Calu3 (cell line): ENCODE data around the gene LMAN1L. TPM values are rescaled to one million over a fixed set of nuclear protein-coding genes. Genes with fewer than 3 reads are reported as not detected.
A peak's percentile ranks its signal among the peaks of the same experiment; 100 is the strongest.

Source experiments
- Bru-seq: library from RNA; stranded (reverse); fragments of 400-500 nt; gene quantifications from one replicate; lab custom pipeline; 2021; lab: Mats Ljungman, UMichigan
- BruChase-seq, 2 experiments: library from RNA; stranded (reverse); fragments of 400-500 nt; gene quantifications; one replicate each; lab custom pipeline; 2021; lab: Mats Ljungman, UMichigan
- BruUV-seq: library from RNA; stranded (reverse); fragments of 400-500 nt; replicated peaks from 2 replicates; lab custom pipeline; 2021; lab: Mats Ljungman, UMichigan
- CTCF ChIA-PET: fragments of 300-600 bp; sonication (Branson Sonifier 250); formaldehyde crosslinking; loops from one replicate; lab custom pipeline; 2022; ENCODE audit warnings: antibody characterized with exemption; lab: Charles Lee
- DNase-seq: peaks from one replicate; pipeline ENCODE4 v3.0.0; 2022
- H3K27ac Mint-ChIP-seq: one replicate; pipeline ENCODE4 v1.8.0; 2022; ENCODE audit warnings: mixed read lengths; ENCODE audit not compliant: unreplicated experiment
- H3K27me3 Mint-ChIP-seq: one replicate; pipeline ENCODE4 v1.8.0; 2022; ENCODE audit warnings: mixed read lengths; ENCODE audit not compliant: unreplicated experiment
- H3K36me3 Mint-ChIP-seq: one replicate; pipeline ENCODE4 v1.8.0; 2022; ENCODE audit warnings: mild to moderate bottlenecking, moderate library complexity, mixed read lengths; ENCODE audit not compliant: insufficient read depth, unreplicated experiment
- H3K4me1 Mint-ChIP-seq: one replicate; pipeline ENCODE4 v1.8.0; 2022; ENCODE audit warnings: mild to moderate bottlenecking, low read depth, mixed read lengths; ENCODE audit not compliant: unreplicated experiment
- H3K4me3 Mint-ChIP-seq: one replicate; pipeline ENCODE4 v1.8.0; 2022; ENCODE audit warnings: mild to moderate bottlenecking, low read depth, moderate library complexity, mixed read lengths; ENCODE audit not compliant: unreplicated experiment
- H3K9me3 Mint-ChIP-seq: one replicate; pipeline ENCODE4 v1.8.0; 2022; ENCODE audit warnings: low read depth, mixed read lengths; ENCODE audit not compliant: unreplicated experiment
- intact Hi-C: fragments of 100-400 bp; cut with micrococcal nuclease; formaldehyde crosslinking; loops from one replicate; pipeline ENCODE4 v1.10.0; 2022; ENCODE audit not compliant: unreplicated experiment
- long read RNA-seq: library from polyadenylated mRNA; stranded (forward); transcript quantifications from one replicate; pipeline ENCODE4 v2.0.0, GENCODE V29; 2022
- total RNA-seq: library from RNA; stranded (reverse); gene quantifications from 2 replicates; pipeline ENCODE4 v1.2.3, GENCODE V29; 2022
- TF ChIP-seq, protein P1 (sequence below): fragments of 200-600 bp; IDR thresholded peaks from one replicate; pipeline ENCODE4 v1.8.0; 2022; ENCODE audit warnings: antibody characterized with exemption; ENCODE audit not compliant: unreplicated experiment

Gene LMAN1L
- total RNA-seq (0.35 and 1.1 TPM in 2 replicates), Bru-seq, nascent RNA (percentile 14 among the genes with signal in this experiment), BruChase-seq, experiment 1, labeled RNA remaining after a 6-hour chase (percentile 36 among the genes with signal in this experiment), BruChase-seq, experiment 2, labeled RNA remaining after a 2-hour chase (percentile 25 among the genes with signal in this experiment)
- long read RNA-seq: 0 reads

DNA sequence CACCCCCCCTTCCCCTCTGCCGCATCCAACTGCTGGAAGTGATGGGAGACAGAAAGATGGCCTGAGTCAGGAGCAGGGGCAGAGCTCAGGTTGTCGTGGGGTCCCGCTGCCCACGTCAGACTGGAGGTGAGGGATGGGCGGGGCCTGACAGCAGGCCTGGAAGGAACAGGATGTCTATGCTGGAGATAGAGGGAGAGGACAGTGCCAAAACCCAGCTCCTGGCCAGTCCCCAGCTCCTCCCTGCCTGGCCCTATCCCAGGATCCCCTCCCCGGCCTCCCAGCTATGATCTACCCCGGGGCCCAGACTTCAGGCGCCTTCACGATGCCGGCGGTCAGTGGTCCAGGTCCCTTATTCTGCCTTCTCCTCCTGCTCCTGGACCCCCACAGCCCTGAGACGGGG, at the start of gene LMAN1L:
TSS of gene LMAN1L (plus strand) at position 303 of the 400 bp plus-strand sequence. CDS start at position 323, 20 bp downstream.
- no peak within 1 kb of the TSS for H3K4me3 Mint-ChIP-seq
- H3K27ac Mint-ChIP-seq: no peak within 1 kb of the TSS
- peaks cover 19% of the 10 kb centered on the region for H3K4me1 Mint-ChIP-seq
- no peak for DNase-seq
- intact Hi-C loops: no loop called here
- H3K36me3 Mint-ChIP-seq: peaks cover 4% of the 10 kb centered on the region
- H3K9me3 Mint-ChIP-seq: no peaks in the 10 kb centered on the region
- peaks cover 16% of the 10 kb centered on the region for H3K27me3 Mint-ChIP-seq
- CTCF ChIA-PET: no interaction called here
- TF ChIP-seq, protein P1, sequence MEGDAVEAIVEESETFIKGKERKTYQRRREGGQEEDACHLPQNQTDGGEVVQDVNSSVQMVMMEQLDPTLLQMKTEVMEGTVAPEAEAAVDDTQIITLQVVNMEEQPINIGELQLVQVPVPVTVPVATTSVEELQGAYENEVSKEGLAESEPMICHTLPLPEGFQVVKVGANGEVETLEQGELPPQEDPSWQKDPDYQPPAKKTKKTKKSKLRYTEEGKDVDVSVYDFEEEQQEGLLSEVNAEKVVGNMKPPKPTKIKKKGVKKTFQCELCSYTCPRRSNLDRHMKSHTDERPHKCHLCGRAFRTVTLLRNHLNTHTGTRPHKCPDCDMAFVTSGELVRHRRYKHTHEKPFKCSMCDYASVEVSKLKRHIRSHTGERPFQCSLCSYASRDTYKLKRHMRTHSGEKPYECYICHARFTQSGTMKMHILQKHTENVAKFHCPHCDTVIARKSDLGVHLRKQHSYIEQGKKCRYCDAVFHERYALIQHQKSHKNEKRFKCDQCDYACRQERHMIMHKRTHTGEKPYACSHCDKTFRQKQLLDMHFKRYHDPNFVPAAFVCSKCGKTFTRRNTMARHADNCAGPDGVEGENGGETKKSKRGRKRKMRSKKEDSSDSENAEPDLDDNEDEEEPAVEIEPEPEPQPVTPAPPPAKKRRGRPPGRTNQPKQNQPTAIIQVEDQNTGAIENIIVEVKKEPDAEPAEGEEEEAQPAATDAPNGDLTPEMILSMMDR: no peak
- no TSS peak for BruUV-seq

- intact Hi-C loops: no loop called here
- CTCF ChIA-PET: no interaction called here
- H3K27me3 Mint-ChIP-seq: no peaks in the 10 kb centered on the region
- no peaks in the 10 kb centered on the region for H3K9me3 Mint-ChIP-seq
- no peak for DNase-seq
- BruUV-seq: no TSS peak
- peaks cover under 1% of the 10 kb centered on the region for H3K4me1 Mint-ChIP-seq
- TF ChIP-seq, protein P1: no peak
- H3K27ac Mint-ChIP-seq: no peak overlapping the region
- no peaks in the 10 kb centered on the region for H3K36me3 Mint-ChIP-seq
- H3K4me3 Mint-ChIP-seq: no peak overlapping the region
Measured at GRCh38 chr15:74763416-74763815, 49.2 kb upstream of the LMAN1L start.

- no peak for DNase-seq
- no peak overlapping the region for H3K4me3 Mint-ChIP-seq
- H3K27me3 Mint-ChIP-seq: peaks cover 26% of the 10 kb centered on the region
- intact Hi-C loops: loop anchor here (2.0 kb wide), 2 partner anchors 125 to 395 kb away; no protein-coding TSS in a partner anchor
- CTCF ChIA-PET: interaction anchor here (0.5 to 4.1 kb wide), 7 partner anchors 8 to 199 kb away, joined by 3 to 107 read pairs (median 3); no protein-coding TSS in a partner anchor
- TF ChIP-seq, protein P1: no peak
- H3K9me3 Mint-ChIP-seq: no peaks in the 10 kb centered on the region
- H3K27ac Mint-ChIP-seq: no peak overlapping the region
- peaks cover 15% of the 10 kb centered on the region for H3K36me3 Mint-ChIP-seq
- no TSS peak for BruUV-seq
- peaks cover 9% of the 10 kb centered on the region for H3K4me1 Mint-ChIP-seq
Measured at GRCh38 chr15:74767167-74768098, 45.2 kb upstream of the LMAN1L start.

DNA sequence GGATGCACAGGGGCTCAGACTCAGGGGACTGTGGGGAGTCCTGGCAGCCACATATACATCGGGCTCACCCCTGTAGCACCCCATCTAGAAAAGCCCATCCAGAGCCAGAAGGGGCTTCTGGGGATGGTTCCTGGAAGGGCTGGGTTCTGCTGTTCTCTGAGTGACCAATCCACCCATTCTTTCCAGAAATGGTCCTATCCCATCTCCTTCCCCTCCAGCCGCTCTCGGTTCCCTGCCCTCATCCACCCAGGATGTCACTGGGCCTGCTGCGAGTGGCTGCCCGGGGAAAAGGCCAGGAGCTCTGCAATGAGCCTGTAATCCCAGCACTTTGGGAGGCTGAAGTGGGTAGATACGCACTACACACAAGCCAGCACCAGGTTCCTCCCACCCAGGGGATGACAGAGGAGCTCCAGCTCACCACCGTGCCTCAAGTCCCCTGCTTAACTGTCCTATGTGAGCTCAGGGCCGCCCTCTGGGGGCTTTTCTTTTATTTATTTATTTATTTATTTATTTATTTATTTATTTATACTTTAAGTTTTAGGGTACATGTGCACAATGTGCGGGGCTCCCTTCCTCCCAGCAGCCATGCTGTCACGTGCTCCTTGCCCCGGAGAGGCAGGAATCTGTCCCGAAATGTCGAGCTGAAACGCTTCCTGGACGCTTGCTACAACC, 44.4 kb upstream of the LMAN1L start:
- Mint-ChIP-seq H3K36me3 (peaks cover 15% of the 10 kb centered on the region), H3K27me3 (peaks cover 26% of the 10 kb centered on the region), H3K4me1 (peaks cover 9% of the 10 kb centered on the region), H3K9me3 (no peaks in the 10 kb centered on the region), H3K4me3 (no peak overlapping the region), H3K27ac (peak overlapping the region; percentile 28)
- BruUV-seq: no TSS peak
- TF ChIP-seq, protein P1: no peak
- intact Hi-C loops: loop anchor here (2.0 kb wide), 2 partner anchors 125 to 395 kb away; no protein-coding TSS in a partner anchor
- no peak for DNase-seq
- CTCF ChIA-PET: interaction anchor here (0.5 to 4.1 kb wide), 14 partner anchors 9 to 198 kb away, joined by 3 to 107 read pairs (median 4); partner anchors contain the start of gene ULK3
